ENCODE data around the gene EMILIN3. TPM values are rescaled to one million over a fixed set of nuclear protein-coding genes. Genes with fewer than 3 reads are reported as not detected.

EMILIN3 gene
- total and polyA plus RNA-seq, 5 donors from 2014 or later, result not detected

GRCh38 chr20:41367393-41367695 is 726 bp upstream of the EMILIN3 start:
- H3K4me3 ChIP-seq (ENCODE audit: low read depth, low read length), result no peak overlapping the region
- Mint-ChIP-seq H3K4me1 (peaks cover 0 to 9% (median 4%) of the 10 kb centered on the region in 4 donors), H3K36me3 (no peaks in the 10 kb centered on the region), H3K4me3 (peak overlapping the region in 2 of 4 donors; percentile 50 to 68), H3K27me3 (peaks cover 36% of the 10 kb centered on the region), H3K27ac (peak overlapping the region in 1 of 3 donors; percentile 52), H3K9me3 (peaks cover 0 to 9% (median 0%) of the 10 kb centered on the region in 7 donors)
- DNase-seq (no peak), ATAC-seq (ENCODE audit: low read depth in 2 of 2) (no peak)
- no peaks in the 10 kb centered on the region for H3K36me3 ChIP-seq (ENCODE audit: control insufficient read depth, insufficient read depth, low read length)
- H3K9me3 ChIP-seq (ENCODE audit: control insufficient read depth in 2 of 2, low read length in 2 of 2), result no peaks in the 10 kb centered on the region
- H3K27ac ChIP-seq (ENCODE audit: insufficient read depth, low read length, poor library complexity, severe bottlenecking), result no peak overlapping the region
- peaks cover 7% of the 10 kb centered on the region for H3K27me3 ChIP-seq (ENCODE audit: control insufficient read depth, insufficient read depth, low read length)
- H3K4me1 ChIP-seq (ENCODE audit: control insufficient read depth, insufficient read depth, low read length, poor library complexity, severe bottlenecking), result no peaks in the 10 kb centered on the region

- H3K4me3 ChIP-seq (ENCODE audit: low read depth, low read length), result no peak overlapping the region
- H3K36me3 ChIP-seq (ENCODE audit: control insufficient read depth, insufficient read depth, low read length), result no peaks in the 10 kb centered on the region
- no peak overlapping the region for H3K27ac Mint-ChIP-seq
- H3K4me1 Mint-ChIP-seq, result peaks cover 0 to 9% (median 4%) of the 10 kb centered on the region in 4 donors
- H3K4me3 Mint-ChIP-seq, result no peak overlapping the region
- H3K27ac ChIP-seq (ENCODE audit: insufficient read depth, low read length, poor library complexity, severe bottlenecking), result no peak overlapping the region
- peaks cover 7% of the 10 kb centered on the region for H3K27me3 ChIP-seq (ENCODE audit: control insufficient read depth, insufficient read depth, low read length)
- no peaks in the 10 kb centered on the region for H3K36me3 Mint-ChIP-seq
- H3K9me3 ChIP-seq (ENCODE audit: control insufficient read depth in 2 of 2, low read length in 2 of 2), result no peaks in the 10 kb centered on the region
- H3K27me3 Mint-ChIP-seq, result peaks cover 33% of the 10 kb centered on the region
- H3K9me3 Mint-ChIP-seq, result peaks cover 0 to 3% (median 0%) of the 10 kb centered on the region in 7 donors
- no peaks in the 10 kb centered on the region for H3K4me1 ChIP-seq (ENCODE audit: control insufficient read depth, insufficient read depth, low read length, poor library complexity, severe bottlenecking)
- ATAC-seq (ENCODE audit: low read depth in 2 of 2) (no peak), DNase-seq (no peak)
Measured at GRCh38 chr20:41365777-41366545, 657 bp downstream of the EMILIN3 start.

GRCh38 chr20:41364967-41365765 is 1.5 kb downstream of the EMILIN3 start:
- H3K4me1 ChIP-seq (ENCODE audit: control insufficient read depth, insufficient read depth, low read length, poor library complexity, severe bottlenecking), result no peaks in the 10 kb centered on the region
- Mint-ChIP-seq H3K4me3 (no peak overlapping the region), H3K9me3 (peaks cover 0 to 1% (median 0%) of the 10 kb centered on the region in 7 donors), H3K27me3 (peaks cover 32% of the 10 kb centered on the region), H3K4me1 (peaks cover 0 to 9% (median 4%) of the 10 kb centered on the region in 4 donors), H3K27ac (no peak overlapping the region), H3K36me3 (no peaks in the 10 kb centered on the region)
- H3K36me3 ChIP-seq (ENCODE audit: control insufficient read depth, insufficient read depth, low read length), result no peaks in the 10 kb centered on the region
- ATAC-seq (ENCODE audit: low read depth in 2 of 2) (no peak), DNase-seq (no peak)
- H3K4me3 ChIP-seq (ENCODE audit: low read depth, low read length), result no peak overlapping the region
- H3K27ac ChIP-seq (ENCODE audit: insufficient read depth, low read length, poor library complexity, severe bottlenecking), result no peak overlapping the region
- H3K27me3 ChIP-seq (ENCODE audit: control insufficient read depth, insufficient read depth, low read length), result peaks cover 7% of the 10 kb centered on the region
- no peaks in the 10 kb centered on the region for H3K9me3 ChIP-seq (ENCODE audit: control insufficient read depth in 2 of 2, low read length in 2 of 2)

DNA sequence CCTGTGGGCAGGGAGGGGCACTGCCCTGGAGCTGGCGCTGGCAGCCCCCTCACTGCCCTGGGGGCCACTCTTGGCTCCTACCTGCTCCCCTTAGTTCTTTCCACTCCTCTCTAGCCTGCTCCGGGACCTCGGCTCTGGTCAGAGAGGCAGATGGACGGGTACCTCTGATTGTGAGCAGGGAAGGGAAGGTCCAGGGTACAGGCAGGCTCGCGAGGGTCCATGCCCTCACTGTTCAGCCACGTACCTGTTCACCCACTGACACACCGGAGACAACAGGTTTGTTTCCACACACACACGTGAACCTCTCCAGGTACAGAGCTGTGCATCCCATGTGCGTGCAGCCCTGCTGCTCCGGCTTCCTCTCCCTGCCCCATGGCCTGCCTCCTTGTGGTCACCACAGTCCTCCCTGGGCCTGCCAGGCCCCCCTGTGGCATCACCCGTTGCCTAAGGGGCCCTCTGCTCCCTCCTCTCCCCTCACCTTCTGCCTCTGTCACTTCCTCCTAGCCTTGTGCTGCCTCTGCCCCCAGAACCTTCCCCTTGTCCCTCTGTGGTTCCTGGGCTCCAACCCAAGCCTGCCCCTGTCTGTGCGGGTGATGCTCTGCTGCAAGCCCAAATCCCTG is 2.3 kb downstream of the EMILIN3 start:
- peaks cover 7% of the 10 kb centered on the region for H3K27me3 ChIP-seq (ENCODE audit: control insufficient read depth, insufficient read depth, low read length)
- no peak for ATAC-seq (ENCODE audit: low read depth in 2 of 2)
- no peak overlapping the region for H3K4me3 Mint-ChIP-seq
- H3K27ac Mint-ChIP-seq, result no peak overlapping the region
- no peak for DNase-seq
- peaks cover 0 to 1% (median 0%) of the 10 kb centered on the region in 7 donors for H3K9me3 Mint-ChIP-seq
- H3K36me3 ChIP-seq (ENCODE audit: control insufficient read depth, insufficient read depth, low read length), result no peaks in the 10 kb centered on the region
- no peaks in the 10 kb centered on the region for H3K36me3 Mint-ChIP-seq
- no peaks in the 10 kb centered on the region for H3K9me3 ChIP-seq (ENCODE audit: control insufficient read depth in 2 of 2, low read length in 2 of 2)
- H3K27me3 Mint-ChIP-seq, result peaks cover 29% of the 10 kb centered on the region
- H3K27ac ChIP-seq (ENCODE audit: insufficient read depth, low read length, poor library complexity, severe bottlenecking), result no peak overlapping the region
- H3K4me1 Mint-ChIP-seq, result peaks cover 0 to 9% (median 4%) of the 10 kb centered on the region in 4 donors
- H3K4me3 ChIP-seq (ENCODE audit: low read depth, low read length), result no peak overlapping the region
- H3K4me1 ChIP-seq (ENCODE audit: control insufficient read depth, insufficient read depth, low read length, poor library complexity, severe bottlenecking), result no peaks in the 10 kb centered on the region

DNA sequence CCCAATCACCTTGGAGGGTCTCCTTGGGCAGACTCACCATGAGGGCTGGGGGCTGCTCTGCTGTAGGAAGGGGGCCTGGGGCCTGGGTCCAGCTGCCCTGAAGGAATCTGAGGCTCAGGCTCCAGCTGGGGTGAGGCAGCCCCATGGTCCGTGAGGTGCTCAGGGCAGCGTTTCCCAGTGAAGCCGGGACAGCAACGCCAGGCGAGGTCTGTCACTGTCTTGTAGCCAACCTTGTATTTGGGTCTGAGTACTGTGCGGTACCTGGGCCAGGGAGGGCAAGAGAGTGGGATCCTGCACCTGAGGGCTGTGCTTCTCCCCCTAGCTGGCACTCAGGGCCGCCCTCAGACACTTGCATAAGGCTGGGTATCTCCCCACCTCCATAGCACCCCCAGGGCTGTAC is 3.0 kb downstream of the EMILIN3 start:
- no peak for DNase-seq

GRCh38 chr20:41362748-41363140 is 3.9 kb downstream of the EMILIN3 start:
- DNase-seq, result no peak
- Histone ChIP-seq H3K4me3 (ENCODE audit: low read depth, low read length) (no peak overlapping the region), H3K27ac (ENCODE audit: insufficient read depth, low read length, poor library complexity, severe bottlenecking) (no peak overlapping the region), H3K27me3 (ENCODE audit: control insufficient read depth, insufficient read depth, low read length) (peaks cover 7% of the 10 kb centered on the region), H3K9me3 (ENCODE audit: control insufficient read depth in 2 of 2, low read length in 2 of 2) (no peaks in the 10 kb centered on the region), H3K36me3 (ENCODE audit: control insufficient read depth, insufficient read depth, low read length) (no peaks in the 10 kb centered on the region), H3K4me1 (ENCODE audit: control insufficient read depth, insufficient read depth, low read length, poor library complexity, severe bottlenecking) (no peaks in the 10 kb centered on the region)
- H3K4me1 Mint-ChIP-seq, result peaks cover 0 to 9% (median 3%) of the 10 kb centered on the region in 4 donors
- peaks cover 17% of the 10 kb centered on the region for H3K27me3 Mint-ChIP-seq
- H3K27ac Mint-ChIP-seq, result no peak overlapping the region
- no peak for ATAC-seq (ENCODE audit: low read depth in 2 of 2)
- H3K36me3 Mint-ChIP-seq, result no peaks in the 10 kb centered on the region
- peaks cover 0 to 1% (median 0%) of the 10 kb centered on the region in 7 donors for H3K9me3 Mint-ChIP-seq
- no peak overlapping the region for H3K4me3 Mint-ChIP-seq

More for the DNA sequence above, 3.0 kb downstream of the EMILIN3 start:
- no peak overlapping the region for H3K4me3 Mint-ChIP-seq
- no peaks in the 10 kb centered on the region for H3K9me3 ChIP-seq (ENCODE audit: control insufficient read depth in 2 of 2, low read length in 2 of 2)
- H3K27me3 Mint-ChIP-seq, result peaks cover 22% of the 10 kb centered on the region
- no peaks in the 10 kb centered on the region for H3K36me3 Mint-ChIP-seq
- ATAC-seq (ENCODE audit: low read depth in 2 of 2), result no peak
- H3K27me3 ChIP-seq (ENCODE audit: control insufficient read depth, insufficient read depth, low read length), result peaks cover 7% of the 10 kb centered on the region
- H3K27ac Mint-ChIP-seq, result no peak overlapping the region
- no peak overlapping the region for H3K27ac ChIP-seq (ENCODE audit: insufficient read depth, low read length, poor library complexity, severe bottlenecking)
- H3K4me3 ChIP-seq (ENCODE audit: low read depth, low read length), result no peak overlapping the region
- peaks cover 0 to 1% (median 0%) of the 10 kb centered on the region in 7 donors for H3K9me3 Mint-ChIP-seq
- peaks cover 0 to 9% (median 4%) of the 10 kb centered on the region in 4 donors for H3K4me1 Mint-ChIP-seq
- no peaks in the 10 kb centered on the region for H3K4me1 ChIP-seq (ENCODE audit: control insufficient read depth, insufficient read depth, low read length, poor library complexity, severe bottlenecking)
- H3K36me3 ChIP-seq (ENCODE audit: control insufficient read depth, insufficient read depth, low read length), result no peaks in the 10 kb centered on the region

- ATAC-seq (ENCODE audit: low read depth in 2 of 2), result no peak
- H3K36me3 Mint-ChIP-seq, result no peaks in the 10 kb centered on the region
Measured at GRCh38 chr20:41361757-41362747, 4.6 kb downstream of the EMILIN3 start.

More at GRCh38 chr20:41361757-41362747, 4.6 kb downstream of the EMILIN3 start:
- H3K27me3 Mint-ChIP-seq, result peaks cover 10% of the 10 kb centered on the region
- H3K9me3 ChIP-seq (ENCODE audit: control insufficient read depth in 2 of 2, low read length in 2 of 2), result no peaks in the 10 kb centered on the region
- no peaks in the 10 kb centered on the region for H3K4me1 ChIP-seq (ENCODE audit: control insufficient read depth, insufficient read depth, low read length, poor library complexity, severe bottlenecking)
- no peaks in the 10 kb centered on the region for H3K36me3 ChIP-seq (ENCODE audit: control insufficient read depth, insufficient read depth, low read length)
- no peak overlapping the region for H3K27ac Mint-ChIP-seq
- peaks cover 0 to 4% (median 0%) of the 10 kb centered on the region in 4 donors for H3K4me1 Mint-ChIP-seq
- H3K4me3 Mint-ChIP-seq, result no peak overlapping the region
- no peak overlapping the region for H3K27ac ChIP-seq (ENCODE audit: insufficient read depth, low read length, poor library complexity, severe bottlenecking)
- no peaks in the 10 kb centered on the region for H3K9me3 Mint-ChIP-seq
- DNase-seq, result no peak
- H3K4me3 ChIP-seq (ENCODE audit: low read depth, low read length), result no peak overlapping the region
- peaks cover 4% of the 10 kb centered on the region for H3K27me3 ChIP-seq (ENCODE audit: control insufficient read depth, insufficient read depth, low read length)

Measured in CD4-positive, CD25-positive, alpha-beta regulatory T cell (primary cell).